OCI-M1 (cell line): ENCODE measurements around the gene SEC61A1.

Experiments
- DNase-seq: peaks from one replicate; lab custom pipeline; 2025; lab: John Stamatoyannopoulos, UW

SEC61A1 gene

DNA sequence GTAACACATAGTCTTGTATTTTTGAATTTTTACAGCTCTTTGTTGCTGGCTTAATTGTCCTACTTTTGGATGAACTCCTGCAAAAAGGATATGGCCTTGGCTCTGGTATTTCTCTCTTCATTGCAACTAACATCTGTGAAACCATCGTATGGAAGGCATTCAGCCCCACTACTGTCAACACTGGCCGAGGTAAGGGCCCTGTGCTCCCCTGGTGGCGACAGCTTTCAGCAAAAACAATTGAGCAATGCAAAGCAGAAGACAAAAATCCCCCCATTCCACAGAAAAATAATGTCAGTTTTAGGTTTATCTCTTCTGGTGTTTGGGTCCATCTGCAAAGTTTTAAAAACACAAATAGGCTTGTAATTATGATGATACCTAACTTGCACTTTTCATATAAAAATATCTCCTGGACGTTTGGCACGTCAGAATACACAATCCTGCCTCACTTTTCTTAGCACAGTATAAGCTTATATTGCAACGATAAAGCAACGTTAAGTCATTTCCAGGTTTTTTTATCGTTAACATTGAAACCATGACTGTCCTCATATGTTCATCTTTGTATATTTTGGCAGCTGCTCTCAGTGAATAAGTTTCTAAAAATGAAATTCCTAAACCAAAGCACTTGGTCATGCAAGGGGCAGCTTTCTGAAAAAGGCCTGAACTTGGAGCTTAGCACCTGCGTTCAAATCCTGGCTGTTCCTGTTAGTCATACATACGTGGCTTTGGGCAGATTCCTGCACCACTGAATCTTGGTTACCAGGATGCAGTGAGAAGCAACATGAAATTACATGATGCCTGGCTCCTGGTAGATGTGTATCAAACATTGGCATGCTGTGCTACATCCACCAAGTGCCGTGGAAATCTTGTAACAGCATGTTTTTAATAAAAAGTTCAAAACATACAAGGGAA lies 8.5 kb downstream of the SEC61A1 start:
- DNase-seq = no peak

DNA sequence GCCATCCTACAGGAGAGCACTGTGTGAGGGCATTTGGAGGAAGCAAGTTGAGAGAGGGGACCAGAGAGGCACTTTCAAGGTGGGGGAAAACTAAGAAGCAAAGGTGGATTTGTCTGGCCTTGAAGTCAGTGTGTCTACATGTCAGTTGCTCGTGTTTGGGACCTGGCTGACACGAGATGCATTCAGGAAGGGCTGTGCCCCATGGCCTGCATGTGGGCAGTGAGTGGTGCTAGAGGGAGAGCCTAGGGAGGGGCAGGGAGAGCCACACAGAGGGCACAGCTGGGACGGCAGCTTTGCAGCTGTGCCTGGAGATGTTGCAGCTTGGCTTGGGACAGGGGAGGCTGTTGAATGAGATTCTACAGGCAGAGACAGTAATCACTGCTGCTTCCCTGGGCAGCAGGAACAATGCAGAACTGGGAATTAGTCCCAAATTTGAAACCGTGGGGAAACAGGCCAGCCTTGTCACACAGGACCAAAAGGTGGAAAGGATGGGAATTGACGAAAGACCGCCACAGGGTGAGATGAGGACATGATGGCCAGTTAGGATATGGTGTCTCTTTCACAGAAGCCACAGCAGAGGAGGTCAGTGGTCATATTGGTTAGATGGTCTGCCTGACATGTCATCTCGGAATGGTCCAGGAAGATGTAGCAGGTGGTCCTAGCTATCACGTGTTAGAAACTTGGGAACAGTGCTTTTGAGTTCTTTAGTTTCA lies 10.0 kb downstream of the SEC61A1 start:
- DNase-seq = no peak

DNA sequence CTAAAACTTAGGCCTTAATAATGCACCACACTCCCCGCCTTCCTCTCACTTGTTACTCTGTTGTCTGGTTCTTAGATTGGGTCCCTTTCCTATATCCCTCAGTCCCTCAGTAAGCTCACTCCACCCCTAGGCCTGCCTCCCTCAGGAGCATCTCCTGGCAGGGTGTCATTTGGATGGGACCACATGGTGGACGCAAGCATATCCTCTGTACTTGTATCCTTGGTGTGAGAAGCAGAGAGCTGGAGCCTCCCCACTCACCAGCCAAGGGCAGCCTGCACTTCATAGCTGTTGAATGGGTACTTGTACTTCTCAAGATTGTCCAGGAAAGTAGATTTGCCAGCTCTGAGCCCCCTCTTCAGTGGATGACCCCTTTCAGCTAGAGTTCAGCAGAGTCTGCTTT lies 11.6 kb downstream of the SEC61A1 start:
- DNase-seq = no peak

DNA sequence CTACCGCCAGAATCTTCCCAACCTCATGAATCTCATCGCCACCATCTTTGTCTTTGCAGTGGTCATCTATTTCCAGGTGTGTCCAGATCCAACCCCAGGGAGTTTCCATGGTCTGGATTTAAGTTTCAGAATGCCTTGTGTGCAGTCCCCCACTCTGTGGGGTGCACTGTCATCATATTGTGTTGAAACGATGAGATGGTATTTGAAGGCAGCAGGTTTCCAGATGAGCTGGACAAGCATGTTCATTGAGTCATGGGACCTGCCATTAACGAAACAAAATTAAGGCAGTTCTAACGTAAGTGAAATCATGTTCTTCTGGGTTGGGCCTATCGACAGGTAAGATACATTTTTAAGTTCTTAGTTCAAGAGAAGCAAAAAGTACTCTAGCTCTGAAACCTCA lies 12.7 kb downstream of the SEC61A1 start:
- DNase-seq = no peak

DNA sequence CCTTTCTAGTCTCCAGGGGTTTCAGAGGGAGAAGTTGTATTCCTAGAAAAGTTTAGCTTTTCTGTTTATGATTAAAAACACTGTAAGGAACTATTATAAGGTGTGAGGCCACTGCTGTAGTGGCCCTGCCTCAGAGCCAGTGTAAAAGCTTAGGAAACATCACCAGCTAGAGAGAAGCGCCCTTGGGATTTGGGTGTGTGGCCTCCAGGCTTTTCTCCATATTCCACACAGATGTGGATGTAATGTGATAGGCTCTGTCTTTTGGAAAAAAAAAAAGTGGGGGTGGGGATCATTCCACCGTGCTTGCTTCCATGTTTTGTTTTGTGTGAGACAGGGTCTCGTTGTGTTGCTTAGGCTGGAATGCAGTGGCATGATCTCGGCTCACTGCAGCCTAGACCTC lies 13.9 kb downstream of the SEC61A1 start:
- no peak for DNase-seq

DNA sequence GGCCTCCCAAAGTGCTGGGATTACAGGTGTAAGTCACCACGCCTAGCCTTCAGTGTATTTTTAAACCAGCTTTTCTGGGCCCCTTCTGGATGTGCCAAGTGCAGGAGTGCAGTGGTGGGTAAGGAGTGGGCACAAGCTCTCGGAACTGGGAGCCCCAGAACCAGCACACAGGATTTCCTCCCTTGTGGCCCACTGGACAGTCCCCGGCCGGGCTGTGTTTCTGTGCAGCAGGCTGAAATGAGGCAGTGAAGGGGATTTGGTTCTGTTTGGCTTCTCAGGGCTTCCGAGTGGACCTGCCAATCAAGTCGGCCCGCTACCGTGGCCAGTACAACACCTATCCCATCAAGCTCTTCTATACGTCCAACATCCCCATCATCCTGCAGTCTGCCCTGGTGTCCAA lies 14.4 kb downstream of the SEC61A1 start:
- DNase-seq = no peak

DNA sequence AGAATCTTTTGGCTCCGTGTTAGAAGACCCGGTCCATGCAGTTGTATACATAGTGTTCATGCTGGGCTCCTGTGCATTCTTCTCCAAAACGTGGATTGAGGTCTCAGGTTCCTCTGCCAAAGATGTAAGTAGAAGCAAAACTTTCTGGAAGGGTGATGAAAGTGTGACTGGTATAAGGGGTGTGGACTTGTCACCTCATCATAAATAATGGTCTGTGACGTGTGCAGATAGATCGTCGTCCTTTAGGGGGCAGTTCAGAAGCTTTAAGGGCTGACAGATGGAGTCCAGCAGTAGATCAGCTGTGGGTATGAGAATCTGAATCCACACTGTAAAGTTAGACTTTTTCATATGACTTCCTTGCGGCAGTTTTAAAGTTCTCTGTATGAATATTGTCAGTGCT lies 15.3 kb downstream of the SEC61A1 start:
- peak; percentile 33 for DNase-seq

DNA sequence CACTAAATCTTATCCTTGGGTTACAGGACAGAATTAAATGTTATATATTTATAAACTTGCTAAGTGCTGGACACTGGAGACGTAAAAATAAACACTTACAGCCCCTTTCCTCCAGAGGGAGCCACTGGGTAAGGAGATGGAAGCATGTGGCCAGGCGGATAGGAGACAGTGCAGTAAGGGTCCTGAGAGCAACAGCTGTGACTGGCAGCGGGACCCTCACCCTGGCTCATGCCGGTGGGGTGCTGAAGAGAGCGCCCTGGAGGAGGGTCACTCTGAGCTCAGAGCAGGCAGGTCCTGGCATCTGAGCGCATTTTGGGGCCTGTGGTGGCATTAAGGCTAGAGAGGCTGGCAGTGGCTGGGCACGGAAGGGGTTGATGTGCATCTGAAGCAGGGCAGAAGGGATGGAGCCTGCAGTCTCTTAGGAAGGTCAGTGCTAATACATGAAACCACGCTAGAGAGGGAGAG lies 16.0 kb downstream of the SEC61A1 start:
- DNase-seq = peak; percentile 59

DNA sequence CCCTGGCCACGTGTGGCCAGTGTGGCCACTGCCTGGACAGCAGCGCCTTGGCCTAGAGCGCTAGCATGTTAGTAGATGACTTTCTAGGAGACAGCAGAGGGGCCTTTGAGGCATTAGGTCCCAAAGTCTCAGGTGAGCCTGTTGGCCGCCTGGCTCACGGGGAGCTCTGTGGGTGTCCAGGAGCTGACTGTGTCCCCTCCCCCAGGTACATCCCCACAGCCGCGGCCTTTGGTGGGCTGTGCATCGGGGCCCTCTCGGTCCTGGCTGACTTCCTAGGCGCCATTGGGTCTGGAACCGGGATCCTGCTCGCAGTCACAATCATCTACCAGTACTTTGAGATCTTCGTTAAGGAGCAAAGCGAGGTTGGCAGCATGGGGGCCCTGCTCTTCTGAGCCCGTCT lies 17.0 kb downstream of the SEC61A1 start:
- DNase-seq = no peak

DNA sequence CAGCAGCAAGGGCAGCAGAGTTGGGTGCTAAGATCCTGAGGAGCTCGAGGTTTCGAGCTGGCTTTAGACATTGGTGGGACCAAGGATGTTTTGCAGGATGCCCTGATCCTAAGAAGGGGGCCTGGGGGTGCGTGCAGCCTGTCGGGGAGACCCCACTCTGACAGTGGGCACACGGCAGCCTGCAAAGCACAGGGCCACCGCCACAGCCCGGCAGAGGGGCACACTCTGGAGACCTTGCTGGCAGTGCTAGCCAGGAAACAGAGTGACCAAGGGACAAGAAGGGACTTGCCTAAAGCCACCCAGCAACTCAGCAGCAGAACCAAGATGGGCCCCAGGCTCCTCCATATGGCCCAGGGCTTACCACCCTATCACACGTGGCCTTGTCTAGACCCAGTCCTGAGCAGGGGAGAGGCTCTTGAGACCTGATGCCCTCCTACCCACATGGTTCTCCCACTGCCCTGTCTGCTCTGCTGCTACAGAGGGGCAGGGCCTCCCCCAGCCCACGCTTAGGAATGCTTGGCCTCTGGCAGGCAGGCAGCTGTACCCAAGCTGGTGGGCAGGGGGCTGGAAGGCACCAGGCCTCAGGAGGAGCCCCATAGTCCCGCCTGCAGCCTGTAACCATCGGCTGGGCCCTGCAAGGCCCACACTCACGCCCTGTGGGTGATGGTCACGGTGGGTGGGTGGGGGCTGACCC lies 18.8 kb downstream of the SEC61A1 start:
- DNase-seq = no peak

DNA sequence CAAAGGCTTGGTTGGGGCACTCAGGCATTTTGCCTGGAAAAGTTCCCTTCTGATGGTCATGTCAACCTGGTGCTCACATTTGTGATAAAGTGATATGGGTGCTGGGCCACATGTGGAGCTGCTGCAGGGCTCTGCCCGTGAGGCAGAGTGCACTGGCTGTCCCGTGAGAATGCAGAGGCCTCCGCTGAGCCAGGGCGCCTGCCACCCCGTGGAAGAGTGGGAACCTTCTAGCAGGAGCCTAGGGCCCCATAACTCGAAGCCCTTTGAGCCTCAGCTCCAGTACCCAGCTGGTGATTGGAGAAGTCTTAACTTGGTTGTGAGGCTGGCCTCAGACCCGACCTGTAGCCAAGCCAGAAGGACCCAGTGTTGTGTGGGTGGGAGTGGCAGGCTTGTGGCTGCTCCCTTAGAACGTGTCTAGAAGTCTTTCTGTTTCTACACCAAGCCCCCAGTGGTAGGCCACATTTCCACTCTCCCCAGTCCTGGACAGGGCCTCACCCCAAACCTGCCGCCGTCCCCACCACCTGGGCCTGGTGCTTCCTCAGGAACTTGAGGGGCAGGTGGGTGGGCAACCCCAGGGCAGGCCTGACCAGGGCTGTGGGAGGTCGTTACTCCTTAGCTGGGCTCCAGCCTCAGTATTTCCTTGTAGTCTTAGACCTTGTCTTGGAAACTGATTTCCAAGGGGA lies 19.7 kb downstream of the SEC61A1 start:
- no peak for DNase-seq

DNA sequence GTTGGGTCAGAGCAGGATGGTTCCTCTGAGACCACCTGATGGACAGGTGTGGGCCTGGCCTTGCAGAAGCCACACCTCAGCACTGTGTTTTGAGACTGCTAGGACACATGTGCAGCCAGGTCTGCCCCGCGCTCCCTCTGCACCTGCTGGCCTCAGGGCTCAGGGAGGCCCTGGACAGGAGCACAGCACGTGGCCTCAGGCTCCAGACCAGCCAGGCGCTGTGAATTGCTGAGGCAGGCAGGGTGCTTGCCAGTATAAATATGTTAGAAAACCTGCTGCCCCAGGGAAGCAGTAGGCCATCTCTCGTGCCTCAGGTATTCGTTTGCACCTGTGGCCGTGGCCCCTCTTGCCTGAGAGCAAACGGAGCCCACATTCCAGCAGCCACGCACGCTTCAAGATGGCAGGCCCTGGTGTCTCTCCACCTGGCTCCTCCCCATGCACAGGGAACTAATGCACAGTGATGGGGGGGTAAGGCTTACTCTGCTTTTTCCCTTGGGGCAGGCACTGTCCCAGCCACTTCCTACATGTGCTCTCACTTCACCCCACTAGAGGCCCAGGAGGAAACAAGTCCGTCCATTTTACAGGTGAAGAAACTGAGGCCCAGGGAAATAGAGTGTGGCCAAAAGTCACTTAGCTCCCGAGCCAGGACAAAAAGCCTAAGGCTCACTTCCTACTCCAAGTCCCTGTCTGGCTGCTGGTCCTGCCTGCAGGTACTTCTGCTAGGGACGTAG lies 20.4 kb downstream of the SEC61A1 start:
- DNase-seq = no peak

DNA sequence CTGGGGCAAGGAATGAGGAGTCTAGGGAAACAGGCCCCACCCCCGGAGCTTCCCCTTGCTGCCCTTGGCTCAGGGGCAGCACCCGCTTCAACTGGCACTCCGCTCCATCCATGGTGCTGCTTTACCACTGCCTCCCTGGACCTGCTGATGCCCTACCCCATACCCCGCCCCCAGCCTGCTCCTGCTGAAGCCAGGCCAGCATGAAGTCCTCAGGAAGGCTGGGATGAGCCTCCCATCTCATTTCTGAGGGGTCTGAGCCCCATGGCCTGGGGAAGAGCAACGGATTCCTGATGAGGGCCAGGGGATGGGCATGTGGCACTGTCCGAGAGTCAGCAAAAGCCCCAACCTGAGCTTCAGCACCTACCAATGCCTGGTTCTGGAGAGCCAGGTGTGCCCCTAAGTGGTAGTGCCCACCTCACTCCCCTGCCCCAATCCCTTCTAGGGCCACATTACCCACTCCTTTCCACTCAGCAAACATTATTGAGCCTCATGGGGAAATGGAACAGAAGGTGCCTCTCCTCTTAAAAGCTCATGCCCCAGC lies 21.0 kb downstream of the SEC61A1 start:
- no peak for DNase-seq

DNA sequence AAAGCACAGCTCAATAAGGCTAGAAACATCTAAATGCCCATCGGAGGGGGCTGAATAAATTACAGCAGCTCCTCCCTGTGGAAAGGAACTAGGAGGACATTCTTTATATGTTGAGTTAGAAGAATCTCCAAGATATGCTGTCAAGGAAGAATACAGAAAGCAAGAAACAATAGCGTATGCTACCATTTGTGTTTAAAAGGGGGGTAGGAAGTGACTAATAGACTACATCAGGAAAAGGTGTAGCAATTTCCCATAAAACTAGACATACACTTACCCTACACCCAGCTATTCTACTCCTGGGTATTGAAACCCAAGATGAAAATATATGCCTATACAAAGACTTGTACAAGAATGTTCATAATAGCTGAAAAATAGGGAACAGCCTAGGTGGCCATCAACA lies 21.6 kb downstream of the SEC61A1 start:
- DNase-seq = peak; percentile 33

DNA sequence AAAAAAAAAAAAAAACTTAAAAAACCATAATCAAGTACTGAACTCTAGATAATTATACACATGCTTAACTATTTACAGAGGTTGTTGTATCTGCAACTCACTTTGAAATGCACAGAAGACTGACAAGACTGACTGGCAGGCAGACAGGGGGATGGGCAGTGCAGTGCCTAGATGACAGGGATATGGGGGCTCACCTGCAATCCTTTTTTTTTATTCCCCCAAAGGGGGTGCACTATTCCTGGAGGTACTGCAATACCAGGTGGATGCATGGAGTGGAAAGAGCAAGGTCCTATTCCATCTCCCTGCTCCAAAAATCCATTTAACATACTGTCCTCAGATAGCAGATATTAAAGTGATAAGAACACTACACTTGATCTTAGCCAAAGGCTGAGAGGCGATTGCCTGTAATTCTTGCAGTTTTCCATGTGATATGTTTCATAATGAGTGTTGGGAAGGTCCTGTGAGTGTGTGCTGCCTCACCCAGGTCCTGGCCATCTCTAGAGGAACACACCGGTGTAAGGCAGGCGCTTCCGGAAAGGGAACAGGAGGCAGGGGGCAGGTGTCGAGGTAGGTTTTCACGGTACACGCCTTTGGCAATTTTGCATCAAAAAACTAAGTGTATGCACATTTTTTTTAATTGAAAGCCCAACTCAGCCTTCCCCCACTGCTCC lies 22.7 kb downstream of the SEC61A1 start:
- peak; percentile 50 for DNase-seq

DNA sequence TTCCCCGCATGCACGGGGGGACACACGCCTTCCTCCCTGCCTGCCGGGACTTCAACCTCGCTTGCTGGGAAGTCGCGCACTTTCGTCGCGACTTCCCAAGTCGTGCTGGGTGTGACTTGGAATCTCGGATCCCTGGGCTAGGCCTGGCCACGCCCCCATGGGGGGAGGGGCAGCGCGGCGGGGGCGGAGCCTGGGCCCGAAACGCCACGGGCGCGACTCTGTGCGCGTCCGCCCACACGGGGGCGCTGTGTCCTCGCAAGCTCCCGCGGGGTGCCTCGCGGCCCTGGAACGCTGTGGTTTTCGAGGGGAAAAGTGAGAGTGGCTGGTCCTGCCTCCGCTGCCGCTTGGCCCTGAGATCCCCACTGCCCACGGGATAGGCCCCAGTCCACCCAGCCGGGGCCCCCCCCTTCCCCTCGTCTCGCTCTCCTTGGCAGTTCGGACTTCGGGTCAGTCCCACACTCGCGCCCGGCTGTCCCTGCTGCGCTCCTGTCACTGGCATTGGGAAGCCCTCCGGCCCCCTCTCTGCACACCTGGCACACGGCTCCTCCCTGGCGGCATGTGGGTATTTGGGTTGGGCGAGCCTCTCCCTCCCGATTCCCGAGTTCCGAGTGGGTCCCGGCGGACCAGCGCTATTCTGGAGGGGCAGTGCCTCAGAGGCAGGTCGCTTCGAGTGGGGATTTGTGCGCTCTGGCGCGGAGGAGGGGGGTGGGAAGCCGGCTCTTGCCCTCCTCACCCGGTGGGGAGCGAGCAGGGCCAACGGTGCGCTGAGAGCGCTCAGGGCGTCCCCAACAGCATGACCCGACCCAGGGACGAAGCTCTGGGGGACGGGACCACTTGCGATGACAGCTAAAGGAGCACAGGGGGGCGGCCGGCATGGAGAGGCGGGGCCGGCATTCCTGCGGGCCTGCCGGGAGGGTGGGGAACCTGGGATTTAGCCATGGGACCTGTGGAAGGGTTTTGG lies 23.6 kb downstream of the SEC61A1 start:
- peak; percentile 93 for DNase-seq

DNA sequence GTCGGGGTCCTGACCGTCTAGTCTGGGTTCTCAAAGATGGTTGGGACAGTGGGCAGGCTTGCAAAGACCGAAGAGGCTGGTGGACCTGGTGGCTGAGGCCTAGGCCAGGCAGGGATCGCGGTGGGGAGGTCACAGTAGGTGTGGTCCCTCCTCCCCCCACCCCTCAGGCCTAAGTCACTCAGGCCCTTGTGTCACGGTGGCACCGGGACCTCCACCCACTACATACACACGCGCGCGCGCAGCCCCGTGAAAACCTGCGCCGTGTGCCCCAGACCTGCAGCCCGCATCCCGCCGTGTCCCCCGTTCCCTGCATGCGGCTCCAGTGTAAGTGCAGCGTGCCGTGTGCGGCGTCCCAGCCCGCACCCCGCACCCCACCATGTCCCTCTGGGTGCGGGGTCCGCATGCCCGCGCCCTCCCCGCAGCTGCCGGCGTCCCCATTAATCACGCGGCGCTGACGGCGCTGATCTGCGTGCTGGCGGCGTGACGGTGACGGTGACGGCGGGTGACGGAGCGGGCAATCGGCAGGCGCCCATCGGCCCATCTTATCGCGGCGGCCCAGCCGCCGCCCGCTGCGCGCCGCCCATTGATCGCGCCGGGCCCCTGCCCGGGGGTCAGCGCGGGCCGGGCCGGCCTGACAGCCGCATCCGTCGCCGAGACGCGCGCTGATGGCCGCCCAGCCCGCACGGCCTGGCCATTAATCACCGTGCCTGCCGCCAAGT lies 24.4 kb downstream of the SEC61A1 start:
- peak; percentile 86 for DNase-seq

DNA sequence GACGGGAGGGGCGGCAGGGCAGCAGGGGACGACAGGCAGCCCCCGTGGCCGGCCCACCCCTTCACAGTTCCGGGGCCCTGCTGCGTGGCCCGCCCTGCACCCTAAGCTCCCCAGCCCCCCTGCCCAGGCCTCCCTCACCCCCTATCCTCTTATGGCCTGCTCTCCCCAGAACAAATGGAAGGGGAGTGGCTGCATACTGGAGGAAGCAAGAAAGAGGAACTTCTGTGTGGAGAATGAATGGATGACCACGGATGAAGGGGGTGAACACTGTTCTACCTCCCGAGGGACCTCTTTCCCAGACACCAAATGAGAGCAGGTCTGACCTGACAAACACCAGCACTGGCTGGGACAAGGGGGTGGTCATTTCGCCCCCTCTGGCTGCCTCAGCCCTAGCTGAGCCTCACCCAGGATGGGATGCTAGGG lies 25.0 kb downstream of the SEC61A1 start:
- DNase-seq = peak; percentile 86

DNA sequence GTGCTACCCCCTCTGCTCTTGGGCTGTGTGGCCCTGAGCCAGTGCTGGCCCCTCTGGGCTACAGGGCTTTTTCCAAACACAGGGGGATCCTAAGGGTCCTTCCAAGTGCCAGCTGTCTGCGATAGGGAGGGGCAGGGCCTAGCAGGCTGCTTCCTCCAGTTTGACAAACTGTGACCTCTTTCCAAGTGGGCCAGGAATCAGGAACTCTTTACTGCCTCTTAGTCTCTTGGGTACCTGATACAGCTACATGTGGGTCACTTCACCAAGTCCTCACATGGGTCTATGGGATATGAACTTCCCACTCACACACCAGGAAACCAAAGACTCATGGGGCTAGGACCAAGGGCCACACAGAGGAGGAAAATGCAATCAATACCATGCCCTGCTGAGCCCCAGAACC lies 25.4 kb downstream of the SEC61A1 start:
- DNase-seq = no peak
